NCI-H1930 (cell line): Measurements from ENCODE around the gene SLC8A2.

ENCODE experiments used
- DNase-seq, 2 experiments: peaks; one replicate each; lab custom pipeline; 2025; lab: John Stamatoyannopoulos, UW

Gene SLC8A2, protein sequence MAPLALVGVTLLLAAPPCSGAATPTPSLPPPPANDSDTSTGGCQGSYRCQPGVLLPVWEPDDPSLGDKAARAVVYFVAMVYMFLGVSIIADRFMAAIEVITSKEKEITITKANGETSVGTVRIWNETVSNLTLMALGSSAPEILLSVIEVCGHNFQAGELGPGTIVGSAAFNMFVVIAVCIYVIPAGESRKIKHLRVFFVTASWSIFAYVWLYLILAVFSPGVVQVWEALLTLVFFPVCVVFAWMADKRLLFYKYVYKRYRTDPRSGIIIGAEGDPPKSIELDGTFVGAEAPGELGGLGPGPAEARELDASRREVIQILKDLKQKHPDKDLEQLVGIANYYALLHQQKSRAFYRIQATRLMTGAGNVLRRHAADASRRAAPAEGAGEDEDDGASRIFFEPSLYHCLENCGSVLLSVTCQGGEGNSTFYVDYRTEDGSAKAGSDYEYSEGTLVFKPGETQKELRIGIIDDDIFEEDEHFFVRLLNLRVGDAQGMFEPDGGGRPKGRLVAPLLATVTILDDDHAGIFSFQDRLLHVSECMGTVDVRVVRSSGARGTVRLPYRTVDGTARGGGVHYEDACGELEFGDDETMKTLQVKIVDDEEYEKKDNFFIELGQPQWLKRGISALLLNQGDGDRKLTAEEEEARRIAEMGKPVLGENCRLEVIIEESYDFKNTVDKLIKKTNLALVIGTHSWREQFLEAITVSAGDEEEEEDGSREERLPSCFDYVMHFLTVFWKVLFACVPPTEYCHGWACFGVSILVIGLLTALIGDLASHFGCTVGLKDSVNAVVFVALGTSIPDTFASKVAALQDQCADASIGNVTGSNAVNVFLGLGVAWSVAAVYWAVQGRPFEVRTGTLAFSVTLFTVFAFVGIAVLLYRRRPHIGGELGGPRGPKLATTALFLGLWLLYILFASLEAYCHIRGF

DNA sequence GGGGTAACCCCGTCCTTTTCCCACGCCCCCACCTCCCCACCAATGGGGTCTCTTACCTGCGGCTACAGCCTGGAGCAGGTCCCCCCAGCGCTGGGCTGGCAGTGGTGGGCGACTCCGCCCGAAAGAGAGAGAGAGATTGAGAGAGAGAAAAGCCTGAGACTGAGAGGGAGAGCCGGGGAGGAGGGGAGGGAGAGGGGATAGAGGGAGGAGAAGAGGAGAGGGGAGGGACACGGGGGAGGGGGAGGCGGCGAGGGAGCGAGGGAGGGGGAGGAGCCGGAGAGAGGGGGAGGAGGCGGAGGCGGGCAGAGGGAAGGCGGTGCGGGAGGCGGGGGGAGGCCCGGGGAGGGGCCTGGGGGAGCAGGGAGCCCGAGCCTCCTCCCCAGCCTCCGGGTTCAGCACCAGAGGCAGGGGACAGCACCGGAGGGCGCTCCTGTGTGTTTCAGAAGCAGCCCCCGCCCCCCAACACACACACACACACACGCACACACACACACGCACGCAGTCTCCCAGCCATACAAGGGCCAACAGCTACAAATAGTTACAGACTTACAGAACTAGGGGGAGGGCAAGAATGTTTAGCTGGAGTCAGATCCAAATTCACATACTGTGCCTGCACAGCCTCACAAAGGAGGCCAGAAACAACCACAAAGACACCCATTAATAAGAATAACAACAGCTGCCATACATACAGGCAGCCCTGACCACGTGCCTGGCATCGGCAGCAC, at the start of gene SLC8A2:
Gene SLC8A2, minus strand, starts transcription at position 161 of the 725 bp plus-strand sequence. CDS start 5,490 bp downstream, outside the sequence.
- DNase-seq, result peak; percentile 67 to 69

DNA sequence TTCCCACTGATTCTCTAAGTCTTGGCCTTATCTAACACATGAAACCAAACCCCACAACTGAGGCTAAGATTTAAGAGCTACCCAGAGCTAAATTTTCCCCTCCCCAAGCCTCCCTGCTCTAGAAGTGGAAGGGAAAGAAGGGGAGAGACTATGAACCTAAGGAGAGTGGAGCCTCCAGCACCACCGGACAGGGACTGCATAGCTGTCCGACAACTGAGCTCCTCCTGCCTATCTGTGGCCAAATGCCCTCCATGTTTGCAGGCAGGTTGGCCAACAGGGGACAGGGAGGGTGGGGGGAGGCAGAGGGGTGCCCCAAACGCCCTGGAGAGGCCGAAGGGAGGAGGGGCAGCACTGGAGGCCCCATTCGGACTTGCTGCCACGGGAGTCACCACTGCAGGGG, 49.1 kb upstream of the SLC8A2 start:
- DNase-seq, result no peak

DNA sequence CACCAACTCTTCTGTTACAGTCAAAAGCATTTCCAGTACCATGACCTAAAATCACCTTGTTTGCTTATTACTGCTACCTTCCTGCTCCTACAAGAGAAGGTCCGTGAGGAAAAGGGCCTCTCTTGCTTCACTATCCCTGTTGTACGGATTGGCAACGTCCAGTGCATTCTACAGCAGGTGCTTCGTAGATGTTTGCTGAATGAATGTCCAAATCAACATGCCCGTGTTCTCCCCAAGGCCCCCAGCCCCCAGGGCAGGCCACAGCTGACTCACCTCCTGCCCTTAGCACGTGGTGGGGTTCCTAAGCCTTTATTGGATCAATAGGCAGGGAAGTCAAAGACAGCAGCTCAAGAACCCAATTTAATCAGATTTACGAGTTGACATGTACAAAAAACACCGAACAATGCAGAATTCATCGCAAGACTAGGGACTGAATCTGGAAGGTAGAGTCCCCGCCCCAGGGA, 48.7 kb upstream of the SLC8A2 start:
- no peak for DNase-seq

DNA sequence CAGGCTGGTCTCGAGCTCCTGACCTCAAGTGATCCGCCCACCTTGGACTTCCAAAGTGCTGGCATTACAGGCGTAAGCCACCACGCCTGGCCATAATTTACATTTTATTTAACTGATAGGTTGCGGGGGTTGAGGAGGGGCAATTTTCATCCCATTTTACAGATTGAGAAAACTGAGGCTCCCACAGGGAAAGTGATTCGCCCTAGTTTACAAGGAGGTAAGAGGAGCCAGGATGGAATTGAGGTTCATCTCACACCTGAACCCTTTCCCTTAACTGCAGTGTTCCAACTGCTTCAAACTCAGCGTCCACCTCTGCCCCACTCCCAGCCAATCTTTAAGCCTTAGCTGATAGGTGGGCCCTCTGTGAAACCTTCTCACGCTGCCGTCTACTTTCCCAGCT, 47.2 kb upstream of the SLC8A2 start:
- no peak for DNase-seq

DNA sequence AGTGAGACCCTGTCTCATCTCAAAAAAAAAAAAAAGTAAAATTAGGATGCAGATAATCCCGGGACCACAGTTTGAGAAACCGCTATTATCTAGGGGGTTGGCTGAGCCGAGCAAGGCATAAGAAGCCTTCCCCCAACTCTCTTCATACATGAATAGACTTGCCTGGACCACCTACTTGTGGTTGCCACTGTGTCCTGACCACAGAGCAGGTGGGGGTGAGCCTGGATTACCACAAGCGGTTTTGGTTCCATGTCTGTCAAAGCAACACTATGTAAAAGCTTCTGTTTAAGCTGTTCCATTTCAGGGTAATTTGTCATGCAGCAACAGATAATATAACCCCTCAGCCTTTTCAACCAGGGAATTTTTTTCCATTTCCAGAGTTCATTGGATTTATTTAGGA, 46.4 kb upstream of the SLC8A2 start:
- DNase-seq, result no peak

DNA sequence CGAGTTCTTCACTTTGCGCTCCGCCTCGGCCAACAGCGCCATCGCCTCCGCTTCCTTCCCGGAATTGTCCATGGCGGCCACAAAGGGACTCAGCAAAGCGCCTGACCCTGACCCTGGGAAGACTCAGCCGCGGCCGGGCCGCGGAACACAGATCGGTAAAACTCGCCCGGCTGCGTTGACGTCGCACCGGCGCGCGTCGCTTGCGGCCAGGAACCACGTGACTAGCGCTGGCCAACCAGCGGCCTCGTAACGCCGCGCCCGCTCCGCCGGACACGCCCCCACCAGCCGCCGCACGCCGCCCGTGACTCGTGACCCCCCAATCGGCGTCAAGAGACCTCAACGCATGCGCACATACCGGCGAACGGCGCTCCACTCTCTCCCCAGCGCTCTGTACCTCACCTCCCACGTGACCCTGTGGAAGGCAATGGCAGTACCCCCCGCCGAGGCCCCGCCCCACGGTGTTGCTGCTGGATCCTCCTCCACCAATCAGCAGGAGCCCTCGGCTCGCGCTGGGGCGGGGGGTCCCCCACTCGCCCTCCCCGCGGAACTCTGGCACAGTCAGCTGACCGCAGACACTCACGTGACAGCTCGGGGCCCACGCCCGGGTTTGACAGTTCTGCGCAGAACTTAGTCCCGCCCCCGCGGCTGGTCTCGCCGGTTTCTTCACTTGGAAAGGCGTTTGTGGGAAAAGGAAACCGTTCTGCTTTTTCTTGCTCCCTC, 43.3 kb upstream of the SLC8A2 start, which contains the start of gene NAPA:
Gene NAPA, minus strand, starts transcription at position 195 of the 720 bp plus-strand sequence. Its CDS starts 123 bp downstream, at position 72.
- DNase-seq, result peak; percentile 100

DNA sequence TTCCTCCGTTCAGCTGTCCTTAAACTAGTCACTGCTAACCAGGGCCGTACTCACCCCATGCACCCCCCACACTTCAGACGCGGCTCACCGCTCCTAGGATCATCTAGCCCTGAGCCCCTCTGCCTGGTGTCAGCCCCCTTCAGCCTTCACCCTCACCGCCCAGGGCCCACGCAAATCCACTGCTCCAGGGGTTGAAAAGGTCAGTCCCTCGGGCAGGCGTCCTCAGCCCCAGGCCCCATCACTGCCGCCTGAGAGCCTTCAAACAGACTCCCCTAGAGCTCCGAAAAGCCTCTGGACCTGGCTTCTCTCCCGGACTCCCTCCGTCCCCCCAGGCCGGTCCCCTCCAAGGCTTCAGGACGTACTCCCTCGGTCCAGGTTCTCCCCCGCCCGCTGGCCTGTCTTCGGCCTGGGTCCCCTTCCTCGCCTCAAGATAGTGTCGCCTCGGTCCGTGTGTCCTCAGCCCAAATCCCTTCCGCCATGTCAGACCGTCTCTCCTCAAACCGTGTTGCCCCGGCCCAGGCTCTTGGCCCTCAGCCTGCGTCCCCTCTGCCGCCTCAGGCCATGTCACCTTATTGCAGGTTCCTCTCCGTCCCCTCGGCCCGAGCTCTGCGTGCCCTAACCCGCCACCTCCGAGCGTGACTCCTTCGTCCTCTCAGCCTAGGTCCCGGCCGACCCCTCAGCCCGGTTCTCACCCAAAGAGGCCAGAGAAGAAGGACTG, 42.6 kb upstream of the SLC8A2 start:
- no peak for DNase-seq

DNA sequence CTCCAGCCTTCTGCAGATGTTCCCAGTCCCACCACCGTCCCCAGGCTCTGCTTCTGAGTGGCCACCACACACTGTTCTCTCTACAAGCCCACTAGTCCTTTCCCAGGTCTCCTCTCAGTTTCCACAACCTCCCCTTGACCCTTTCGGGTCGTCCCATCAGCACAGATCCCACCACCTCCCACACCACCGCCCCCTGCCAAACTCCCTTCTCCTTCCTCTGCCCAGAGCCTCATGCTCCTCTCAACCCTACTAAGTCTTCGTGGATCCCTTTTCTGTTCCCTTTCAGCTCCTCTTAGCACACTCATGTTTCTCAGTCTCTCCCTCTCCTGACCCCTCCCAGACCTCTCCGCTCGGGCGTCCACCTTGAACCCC, 41.2 kb upstream of the SLC8A2 start:
- DNase-seq, result no peak

DNA sequence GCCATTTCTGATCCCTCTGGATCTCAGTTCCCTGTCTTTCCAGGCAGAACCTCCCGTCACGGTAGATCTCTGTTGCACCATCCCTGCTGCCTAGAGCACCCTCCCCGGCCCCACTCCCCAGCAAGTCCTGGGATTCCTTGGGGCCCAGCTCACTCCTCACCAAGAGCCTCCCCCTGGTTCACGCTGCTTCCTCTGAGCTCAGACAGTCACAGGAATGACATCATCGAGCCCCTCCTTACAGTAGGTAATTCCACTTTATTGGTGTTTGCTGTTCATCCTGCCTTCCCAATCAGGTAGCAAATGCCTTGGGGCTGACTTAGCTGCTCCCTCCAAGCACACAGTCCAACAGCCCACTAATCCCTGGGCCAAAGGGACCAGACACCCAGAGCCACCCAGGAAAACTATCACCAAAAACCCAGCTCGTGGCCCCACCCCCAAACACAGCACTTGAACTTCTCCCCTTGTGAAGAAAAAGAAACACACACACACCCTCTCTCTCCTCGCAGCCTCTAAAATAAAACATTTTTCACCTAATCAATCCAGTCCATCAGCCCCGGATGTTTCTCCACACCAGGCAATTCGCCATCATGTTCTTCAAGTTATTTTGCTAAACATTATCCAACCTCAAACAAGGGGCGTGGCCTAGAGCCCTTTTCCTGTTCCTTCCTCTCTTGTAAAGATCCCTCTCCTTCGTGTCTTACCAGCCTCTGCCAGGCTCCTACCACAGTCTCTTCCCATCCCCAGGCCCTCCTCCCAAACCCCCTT, 40.7 kb upstream of the SLC8A2 start:
- DNase-seq, result no peak

DNA sequence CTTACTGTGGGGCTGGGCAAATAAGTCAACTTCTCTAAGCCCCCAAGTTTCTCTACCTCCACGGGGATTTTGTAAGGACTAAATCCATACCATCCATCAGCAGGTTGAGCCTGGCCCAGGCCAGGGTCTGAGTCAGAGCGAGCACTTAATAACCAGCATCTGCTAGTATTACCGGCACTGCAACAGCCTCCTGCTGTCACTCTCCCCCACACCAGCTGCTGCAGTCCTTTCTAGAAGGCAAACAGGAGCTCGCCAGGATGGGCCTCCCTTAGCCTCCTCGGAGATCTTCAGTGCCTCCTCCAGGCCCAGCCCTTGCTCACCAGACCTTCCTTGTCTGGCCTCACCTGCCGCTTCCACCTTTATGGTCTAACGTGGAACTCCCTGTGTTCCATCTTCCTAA, 40.0 kb upstream of the SLC8A2 start:
- DNase-seq, result no peak

DNA sequence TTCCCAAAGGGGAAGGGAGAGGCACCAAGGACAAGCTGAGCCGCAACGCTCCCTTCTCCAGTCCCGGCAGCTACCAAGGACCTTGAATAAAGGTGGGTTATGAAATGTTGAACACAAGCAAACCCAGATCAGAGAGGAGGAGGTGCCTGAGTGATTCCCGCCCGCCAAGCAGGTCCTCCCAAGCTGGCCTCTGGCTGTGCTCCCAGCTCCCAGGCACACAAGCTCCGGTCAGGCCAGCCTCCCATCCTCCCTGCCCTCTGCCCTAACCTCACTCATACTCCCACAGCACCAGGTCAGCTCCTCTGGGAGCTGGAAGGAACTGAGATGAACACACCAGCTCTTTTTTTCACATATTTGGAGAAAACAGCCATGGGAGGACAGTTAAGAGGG, 39.4 kb upstream of the SLC8A2 start:
- no peak for DNase-seq

DNA sequence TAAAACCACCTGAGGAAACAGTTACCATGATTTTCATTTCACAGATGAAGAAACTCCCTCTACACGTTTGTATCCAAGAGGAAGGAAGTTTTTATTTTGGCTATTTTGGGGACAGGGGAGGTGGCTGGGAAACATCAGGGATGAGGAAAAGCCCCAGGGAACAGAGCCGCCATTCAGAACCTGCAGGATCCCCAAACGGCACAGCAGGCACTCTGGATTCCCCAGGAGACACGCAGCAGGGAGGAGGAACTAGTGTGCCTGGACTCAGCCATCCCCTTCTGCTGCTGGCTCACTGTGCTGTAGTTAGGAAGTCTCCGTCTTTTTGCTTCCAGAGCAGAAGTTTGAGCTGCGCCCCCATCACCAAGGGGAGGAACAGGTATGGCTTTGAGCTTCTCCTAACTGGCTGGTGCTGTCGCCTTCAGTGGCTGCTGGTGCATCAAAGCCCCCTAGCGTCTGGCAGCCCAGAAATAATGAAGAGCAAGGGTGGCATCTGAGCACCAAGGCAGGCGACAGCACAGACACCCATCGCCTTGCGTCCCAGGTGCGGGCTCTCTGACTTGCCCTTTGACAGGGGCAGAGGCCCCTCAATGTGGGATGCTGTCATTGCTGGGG, 38.9 kb upstream of the SLC8A2 start:
- DNase-seq, result no peak

DNA sequence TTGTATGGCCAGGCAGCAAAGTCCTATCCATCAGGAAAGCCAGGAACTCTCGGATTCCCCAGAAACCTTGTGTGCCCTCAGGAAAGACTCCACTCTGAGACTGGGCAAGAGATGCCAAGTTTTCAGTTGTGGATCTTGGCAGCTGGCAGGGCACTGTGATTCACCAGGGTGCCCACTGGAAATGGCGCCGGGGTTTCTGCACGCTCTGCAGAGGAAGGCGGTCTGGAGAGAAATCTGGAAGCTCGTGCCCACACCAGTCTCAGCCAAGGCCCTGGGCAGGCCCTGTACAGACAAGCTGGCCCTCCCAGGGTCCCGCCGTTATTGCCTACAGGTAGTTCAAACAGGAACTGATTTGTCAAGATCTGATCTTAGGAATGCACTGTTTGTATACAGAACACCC, 38.3 kb upstream of the SLC8A2 start:
- no peak for DNase-seq

DNA sequence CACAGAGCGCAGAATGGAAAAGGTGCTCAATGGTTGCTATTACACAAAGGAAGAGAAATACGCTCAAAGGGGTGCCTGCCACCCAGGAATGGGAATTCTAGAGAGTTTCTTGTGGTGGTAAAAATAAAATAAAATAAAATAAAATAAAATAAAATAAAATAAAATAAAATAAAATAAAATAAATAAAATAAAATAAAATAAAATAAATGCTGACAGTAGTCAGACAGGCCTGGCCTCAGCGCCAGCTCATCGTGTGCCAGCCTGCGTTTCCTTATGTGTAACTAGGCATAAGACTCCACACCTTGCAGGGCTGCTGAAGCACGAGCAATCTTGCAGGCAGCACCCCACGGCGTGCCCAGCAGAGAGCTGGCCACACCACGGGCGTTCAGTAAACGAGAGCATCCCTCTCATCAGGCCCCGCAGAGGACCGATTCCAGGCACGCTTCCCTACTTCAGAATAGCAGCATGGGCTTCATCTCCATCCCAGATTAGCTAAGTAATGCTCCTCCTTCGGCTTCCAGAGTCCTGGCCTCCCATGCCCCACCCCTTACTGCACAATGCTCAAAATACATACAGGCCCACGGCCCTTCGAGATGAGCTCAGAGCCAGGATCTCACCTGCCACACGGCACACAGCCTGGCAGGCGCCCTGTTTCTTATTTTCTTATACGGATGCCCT, 37.6 kb upstream of the SLC8A2 start:
- no peak for DNase-seq

DNA sequence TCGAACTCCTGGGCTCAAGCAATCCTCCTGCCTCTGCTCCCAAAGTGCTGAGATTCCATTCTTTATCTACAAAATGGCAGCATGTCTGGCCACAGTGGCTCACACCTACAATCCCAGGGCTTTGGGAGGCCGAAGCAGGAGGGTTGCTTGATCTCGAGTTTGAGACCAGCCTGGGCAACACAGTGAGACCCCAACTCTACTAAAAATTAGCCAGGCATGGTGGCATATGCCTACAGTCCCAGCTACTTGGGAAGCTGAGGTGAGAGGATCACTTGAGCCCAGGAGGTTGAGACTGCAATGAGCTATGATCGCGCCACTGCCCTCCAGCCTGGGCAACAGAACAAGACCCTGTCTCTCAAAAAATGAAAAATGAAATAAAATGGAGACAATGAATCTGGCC, 37.0 kb upstream of the SLC8A2 start:
- no peak for DNase-seq

DNA sequence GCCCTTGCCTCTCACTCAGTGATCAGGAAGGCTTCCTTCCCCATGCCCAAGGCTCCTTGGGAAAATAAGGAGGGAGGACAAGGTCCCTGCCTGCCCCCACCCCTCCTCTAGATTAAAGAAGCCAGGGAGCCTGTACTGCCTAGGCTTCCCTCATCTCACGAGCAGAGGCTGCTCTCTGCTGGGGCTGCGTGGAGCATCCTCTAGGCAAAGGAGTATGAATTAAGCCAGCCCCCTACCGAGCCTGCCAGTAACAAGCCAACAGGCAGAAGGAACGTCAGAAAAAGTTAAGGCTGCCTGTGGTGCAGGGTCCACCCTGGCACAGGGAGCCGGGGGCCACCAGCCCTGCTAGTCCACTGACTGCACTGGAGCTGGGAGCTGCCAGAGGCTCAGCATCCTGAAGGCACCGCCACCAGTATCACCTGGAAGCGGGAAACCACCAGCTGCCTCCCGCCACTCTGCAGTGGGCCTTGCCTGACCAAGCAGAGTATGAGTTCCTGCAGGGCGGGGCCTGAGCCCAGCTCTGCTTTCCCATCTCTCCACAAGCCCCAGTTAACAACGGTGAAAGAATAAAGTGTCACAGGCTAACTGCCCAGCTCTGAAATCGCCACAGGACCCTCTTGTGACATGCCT, 36.3 kb upstream of the SLC8A2 start:
- DNase-seq, result no peak

DNA sequence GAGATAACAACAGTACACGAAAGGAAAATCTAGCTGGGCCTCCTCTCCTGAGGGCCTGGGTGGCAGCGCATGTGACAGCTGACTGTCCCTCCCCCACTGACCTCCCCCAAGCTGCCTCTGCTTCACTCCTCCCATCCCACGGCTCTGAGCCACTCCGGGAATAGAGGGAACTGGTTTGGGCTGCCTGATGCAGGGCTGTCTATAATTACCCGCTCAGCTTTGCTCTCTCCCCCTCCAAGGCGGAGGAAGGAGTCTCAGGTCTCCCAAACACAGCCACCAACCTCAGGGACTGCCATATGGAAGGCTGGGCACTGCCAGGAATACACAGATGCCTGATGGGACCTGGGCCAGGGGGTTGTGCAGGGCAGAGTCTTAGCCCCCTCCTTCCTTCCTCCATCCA, 35.3 kb upstream of the SLC8A2 start:
- DNase-seq, result no peak

DNA sequence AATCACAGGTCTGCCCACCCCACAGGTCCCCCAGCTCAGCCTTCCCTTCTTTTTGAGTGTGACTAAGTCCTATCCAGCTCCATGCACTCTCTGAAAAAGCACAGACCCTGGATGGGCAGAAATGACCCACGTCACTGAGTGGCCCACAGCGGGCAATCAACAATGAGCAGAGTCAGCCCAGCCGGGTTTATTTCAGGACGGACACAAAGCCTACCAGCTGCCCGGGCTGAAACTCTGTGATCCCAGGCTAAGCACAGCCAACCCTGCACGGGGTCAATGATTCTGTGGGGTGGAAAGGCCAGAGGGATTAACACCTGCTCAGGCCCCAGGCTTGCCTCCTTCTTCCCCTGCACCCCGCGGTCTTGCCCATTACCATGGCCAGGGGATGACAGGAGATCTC, 34.8 kb upstream of the SLC8A2 start:
- no peak for DNase-seq

DNA sequence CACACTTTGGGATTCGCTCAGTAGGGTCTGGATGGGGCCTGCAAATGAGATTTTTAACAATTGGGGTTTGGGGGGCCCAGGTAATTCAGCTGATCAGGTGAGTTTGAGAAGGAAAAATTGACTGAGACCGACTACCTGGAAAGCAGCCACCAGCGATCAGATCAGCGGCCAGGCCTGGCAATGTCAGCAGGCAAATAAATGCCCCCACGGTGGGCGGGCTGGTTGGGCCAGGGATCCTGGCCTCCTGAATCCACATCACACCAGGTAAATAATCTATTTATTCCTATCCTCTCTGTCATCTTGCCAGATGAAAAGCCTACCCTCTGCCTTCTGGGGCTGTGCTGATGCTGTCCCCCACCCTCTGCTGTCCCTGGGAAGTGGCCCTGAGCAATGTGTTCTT, 33.8 kb upstream of the SLC8A2 start:
- DNase-seq, result no peak
